ENCODE measurements around the gene RTF1. TPM values are rescaled to one million over a fixed set of nuclear protein-coding genes. Genes with fewer than 3 reads are reported as not detected.

RTF1 gene
- polyA plus RNA-seq, 1 of the 3 experiments (the other 2 are of a cell fraction), result 27.8 TPM

- DNase-seq, result no peak
- no peaks in the 10 kb centered on the region for H3K9me3 ChIP-seq
- no peaks in the 10 kb centered on the region for H4K20me1 ChIP-seq (ENCODE audit: insufficient read depth)
- H3K27me3 ChIP-seq (ENCODE audit: insufficient read depth), result no peaks in the 10 kb centered on the region; the same call in 1 of the 2 replicates
- no peaks in the 10 kb centered on the region for H3K79me2 ChIP-seq (ENCODE audit: insufficient read depth)
- H3F3A ChIP-seq (replicated peaks; ENCODE audit: insufficient read depth), result no peaks in the 10 kb centered on the region
- no peaks in the 10 kb centered on the region for H3K9me2 ChIP-seq
- WGBS (ENCODE audit: low lambda C conversion rate), result 68% methylated on average over 8 of the region's 10 CpGs
- TF ChIP-seq, protein P1, sequence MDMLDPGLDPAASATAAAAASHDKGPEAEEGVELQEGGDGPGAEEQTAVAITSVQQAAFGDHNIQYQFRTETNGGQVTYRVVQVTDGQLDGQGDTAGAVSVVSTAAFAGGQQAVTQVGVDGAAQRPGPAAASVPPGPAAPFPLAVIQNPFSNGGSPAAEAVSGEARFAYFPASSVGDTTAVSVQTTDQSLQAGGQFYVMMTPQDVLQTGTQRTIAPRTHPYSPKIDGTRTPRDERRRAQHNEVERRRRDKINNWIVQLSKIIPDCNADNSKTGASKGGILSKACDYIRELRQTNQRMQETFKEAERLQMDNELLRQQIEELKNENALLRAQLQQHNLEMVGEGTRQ (IDR thresholded peaks at IDR 0.05; ENCODE audit: borderline replicate concordance, low read depth, low read length), result no peak
- no peak for TF ChIP-seq MEF2A (IDR thresholded peaks at IDR 0.05; ENCODE audit: borderline replicate concordance, low read depth)
- no peak for TF ChIP-seq NFIC (IDR thresholded peaks at IDR 0.05; ENCODE audit: borderline replicate concordance)
- TF ChIP-seq RCOR1 (IDR thresholded peaks at IDR 0.05; ENCODE audit: low read length), result no peak
- TF ChIP-seq, protein P2, sequence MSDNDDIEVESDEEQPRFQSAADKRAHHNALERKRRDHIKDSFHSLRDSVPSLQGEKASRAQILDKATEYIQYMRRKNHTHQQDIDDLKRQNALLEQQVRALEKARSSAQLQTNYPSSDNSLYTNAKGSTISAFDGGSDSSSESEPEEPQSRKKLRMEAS (IDR thresholded peaks at IDR 0.05; ENCODE audit: low read depth), result no peak
- TF ChIP-seq REST (IDR thresholded peaks at IDR 0.05; ENCODE audit: low read depth, low read length), result no peak
- TF ChIP-seq, protein P3, sequence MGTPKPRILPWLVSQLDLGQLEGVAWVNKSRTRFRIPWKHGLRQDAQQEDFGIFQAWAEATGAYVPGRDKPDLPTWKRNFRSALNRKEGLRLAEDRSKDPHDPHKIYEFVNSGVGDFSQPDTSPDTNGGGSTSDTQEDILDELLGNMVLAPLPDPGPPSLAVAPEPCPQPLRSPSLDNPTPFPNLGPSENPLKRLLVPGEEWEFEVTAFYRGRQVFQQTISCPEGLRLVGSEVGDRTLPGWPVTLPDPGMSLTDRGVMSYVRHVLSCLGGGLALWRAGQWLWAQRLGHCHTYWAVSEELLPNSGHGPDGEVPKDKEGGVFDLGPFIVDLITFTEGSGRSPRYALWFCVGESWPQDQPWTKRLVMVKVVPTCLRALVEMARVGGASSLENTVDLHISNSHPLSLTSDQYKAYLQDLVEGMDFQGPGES (IDR thresholded peaks at IDR 0.05; ENCODE audit: low read depth, low read length), result no peak
- TF ChIP-seq, protein P4, sequence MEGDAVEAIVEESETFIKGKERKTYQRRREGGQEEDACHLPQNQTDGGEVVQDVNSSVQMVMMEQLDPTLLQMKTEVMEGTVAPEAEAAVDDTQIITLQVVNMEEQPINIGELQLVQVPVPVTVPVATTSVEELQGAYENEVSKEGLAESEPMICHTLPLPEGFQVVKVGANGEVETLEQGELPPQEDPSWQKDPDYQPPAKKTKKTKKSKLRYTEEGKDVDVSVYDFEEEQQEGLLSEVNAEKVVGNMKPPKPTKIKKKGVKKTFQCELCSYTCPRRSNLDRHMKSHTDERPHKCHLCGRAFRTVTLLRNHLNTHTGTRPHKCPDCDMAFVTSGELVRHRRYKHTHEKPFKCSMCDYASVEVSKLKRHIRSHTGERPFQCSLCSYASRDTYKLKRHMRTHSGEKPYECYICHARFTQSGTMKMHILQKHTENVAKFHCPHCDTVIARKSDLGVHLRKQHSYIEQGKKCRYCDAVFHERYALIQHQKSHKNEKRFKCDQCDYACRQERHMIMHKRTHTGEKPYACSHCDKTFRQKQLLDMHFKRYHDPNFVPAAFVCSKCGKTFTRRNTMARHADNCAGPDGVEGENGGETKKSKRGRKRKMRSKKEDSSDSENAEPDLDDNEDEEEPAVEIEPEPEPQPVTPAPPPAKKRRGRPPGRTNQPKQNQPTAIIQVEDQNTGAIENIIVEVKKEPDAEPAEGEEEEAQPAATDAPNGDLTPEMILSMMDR (IDR thresholded peaks at IDR 0.05), result no peak
- TF ChIP-seq RXRA (IDR thresholded peaks at IDR 0.05; ENCODE audit: borderline replicate concordance, low read depth), result no peak
- TF ChIP-seq FOSL2 (IDR thresholded peaks at IDR 0.05; ENCODE audit: borderline replicate concordance, low read depth), result no peak
- TF ChIP-seq TAF1 (IDR thresholded peaks at IDR 0.05; ENCODE audit: borderline replicate concordance, low read depth, low read length), result no peak
- TF ChIP-seq EZH2phosphoT487 (IDR thresholded peaks at IDR 0.05; ENCODE audit: borderline replicate concordance, low read depth), result no peak
- TF ChIP-seq CHD2 (IDR thresholded peaks at IDR 0.05; ENCODE audit: low read length, partially characterized antibody), result no peak
- TF ChIP-seq FOXM1 (IDR thresholded peaks at IDR 0.05; ENCODE audit: low read depth), result no peak
- TF ChIP-seq GABPA (IDR thresholded peaks at IDR 0.05; ENCODE audit: low read depth), result no peak
- TF ChIP-seq PBX3 (IDR thresholded peaks at IDR 0.05), result no peak
- TF ChIP-seq JUND (IDR thresholded peaks at IDR 0.05), result no peak
- no peak for TF ChIP-seq FOXJ3 (CRISPR knock-in tag; IDR thresholded peaks at IDR 0.05)
- no peak for TF ChIP-seq RFX5 (IDR thresholded peaks at IDR 0.05; ENCODE audit: low read length)
- no peak for TF ChIP-seq GATA2 (CRISPR knock-in tag; IDR thresholded peaks at IDR 0.05)
- ChIA-PET POLR2A (interaction anchor here (0.8 to 1.2 kb wide), 2 partner anchors 13 to 37 kb away, joined by 3 read pairs; partner anchors contain the start of gene RPAP1), CTCF (interaction anchor here (0.7 to 1.8 kb wide), 5 partner anchors 11 to 41 kb away, joined by 3 to 8 read pairs (median 5); partner anchors contain the start of gene ITPKA)
- H3K9ac ChIP-seq, result no peak overlapping the region
- no peak overlapping the region for H3K4me2 ChIP-seq
- no peak overlapping the region for H3K4me3 ChIP-seq (ENCODE audit: low read depth in 2 of 2, low read length in 1 of 2)
- H3K27ac ChIP-seq (ENCODE audit: low read depth in 2 of 2, low read length in 1 of 2), result no peak overlapping the region
- H3K36me3 ChIP-seq (replicated peaks in 1 of 2; ENCODE audit: control insufficient read depth in 1 of 2, insufficient read depth in 2 of 2, low read length in 1 of 2), result no peaks in the 10 kb centered on the region
- H2AFZ ChIP-seq (ENCODE audit: low read depth), result no peak overlapping the region
- H3K4me1 ChIP-seq (ENCODE audit: control insufficient read depth in 1 of 2, insufficient read depth in 2 of 2, low read depth in 1 of 2, low read length in 1 of 2), result peaks cover 0 to 10% of the 10 kb centered on the region in 2 experiments; a peak in 1 of 4 replicates
Measured at GRCh38 chr15:41506796-41507341, 90.0 kb downstream of the RTF1 start.
